ENCODE measurements around the gene CCDC63. TPM values are rescaled to one million over a fixed set of nuclear protein-coding genes. Genes with fewer than 3 reads are reported as not detected.

CCDC63 gene
- total RNA-seq, 2 donors from 2014 or later = 0.95 to 3.1 TPM

DNA sequence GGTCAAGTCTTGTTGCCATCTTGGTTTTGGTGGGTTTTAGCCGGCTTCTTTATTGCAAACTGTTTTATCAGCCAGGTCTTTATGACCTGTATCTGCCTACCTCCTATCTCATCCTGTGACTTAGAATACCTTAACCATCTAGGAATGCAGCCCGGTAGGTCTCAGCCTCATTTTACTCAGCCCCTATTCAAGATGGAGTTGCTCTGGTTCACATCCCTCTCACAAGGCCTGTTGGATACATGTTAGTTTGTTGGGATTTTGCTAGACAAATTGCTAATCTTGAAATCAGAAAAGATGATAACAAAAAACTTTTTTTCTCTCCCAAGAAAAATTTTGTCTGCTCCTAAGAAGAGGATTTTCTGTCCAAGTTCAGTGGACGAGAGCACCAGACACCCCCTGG lies 27.6 kb upstream of the CCDC63 start:
- H3K27ac Mint-ChIP-seq = no peak overlapping the region
- no peak overlapping the region for H3K4me3 Mint-ChIP-seq
- no peak for DNase-seq
- TF ChIP-seq CTCF (conservative IDR thresholded peaks at IDR 0.05) = no peak
- H3K4me3 ChIP-seq (ENCODE audit: low read length) = no peak overlapping the region
- H3K36me3 ChIP-seq (ENCODE audit: control insufficient read depth, insufficient read depth, low read length) = no peaks in the 10 kb centered on the region
- H3K27ac ChIP-seq (ENCODE audit: low read depth, low read length) = no peak overlapping the region
- WGBS, 2 experiments (ENCODE audit: insufficient coverage in 1 of 2, insufficient read length in 1 of 2) = 93 to 100% methylated on average over 1 to 3 of the region's 3 CpGs
- H3K4me1 Mint-ChIP-seq = no peaks in the 10 kb centered on the region
- H3K9me3 Mint-ChIP-seq = no peaks in the 10 kb centered on the region
- H3K27me3 Mint-ChIP-seq (ENCODE audit: insufficient read depth) = peaks cover 64% of the 10 kb centered on the region
- H3K27me3 ChIP-seq (ENCODE audit: control insufficient read depth, insufficient read depth, low read length, poor library complexity, severe bottlenecking) = peaks cover 40% of the 10 kb centered on the region
- H3K36me3 Mint-ChIP-seq (ENCODE audit: low read depth) = no peaks in the 10 kb centered on the region
- no peaks in the 10 kb centered on the region for H3K4me1 ChIP-seq (ENCODE audit: control insufficient read depth, insufficient read depth, low read length)
- no peaks in the 10 kb centered on the region for H3K9me3 ChIP-seq (ENCODE audit: control insufficient read depth, low read length)
- no peak overlapping the region for H3K9ac ChIP-seq (ENCODE audit: extremely low read depth, low read length, poor library complexity, severe bottlenecking)

DNA sequence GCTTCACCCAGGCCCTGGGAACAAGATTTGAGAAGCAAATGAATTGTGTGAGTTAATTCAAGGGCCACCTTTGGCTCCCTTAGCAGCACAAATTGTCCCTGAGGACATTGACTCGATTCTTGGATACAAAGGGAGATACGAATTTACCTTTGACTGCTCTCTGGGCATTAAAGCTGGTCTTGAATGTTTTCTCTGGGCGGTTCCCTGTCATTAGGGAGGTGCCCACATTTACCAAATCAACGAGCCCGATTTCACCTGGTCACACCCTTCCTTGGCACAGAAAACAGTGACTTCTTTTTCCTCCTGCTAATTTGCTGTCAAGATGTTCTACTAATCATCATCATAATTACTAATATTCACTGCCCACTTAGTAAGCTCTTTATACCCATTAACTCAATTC lies 27.1 kb upstream of the CCDC63 start:
- Mint-ChIP-seq H3K4me3 (no peak overlapping the region), H3K9me3 (no peaks in the 10 kb centered on the region), H3K36me3 (ENCODE audit: low read depth) (no peaks in the 10 kb centered on the region), H3K27me3 (ENCODE audit: insufficient read depth) (peaks cover 59% of the 10 kb centered on the region), H3K27ac (no peak overlapping the region), H3K4me1 (no peaks in the 10 kb centered on the region)
- DNase-seq = no peak
- no peak overlapping the region for H3K9ac ChIP-seq (ENCODE audit: extremely low read depth, low read length, poor library complexity, severe bottlenecking)
- no peaks in the 10 kb centered on the region for H3K4me1 ChIP-seq (ENCODE audit: control insufficient read depth, insufficient read depth, low read length)
- no peak overlapping the region for H3K4me3 ChIP-seq (ENCODE audit: low read length)
- WGBS, 2 experiments (ENCODE audit: insufficient coverage in 1 of 2, insufficient read length in 1 of 2) = 88 to 96% methylated on average over 5 of the region's 5 CpGs
- no peaks in the 10 kb centered on the region for H3K36me3 ChIP-seq (ENCODE audit: control insufficient read depth, insufficient read depth, low read length)
- no peak for TF ChIP-seq CTCF (conservative IDR thresholded peaks at IDR 0.05)
- no peak overlapping the region for H3K27ac ChIP-seq (ENCODE audit: low read depth, low read length)
- H3K27me3 ChIP-seq (ENCODE audit: control insufficient read depth, insufficient read depth, low read length, poor library complexity, severe bottlenecking) = peaks cover 40% of the 10 kb centered on the region
- no peaks in the 10 kb centered on the region for H3K9me3 ChIP-seq (ENCODE audit: control insufficient read depth, low read length)

DNA sequence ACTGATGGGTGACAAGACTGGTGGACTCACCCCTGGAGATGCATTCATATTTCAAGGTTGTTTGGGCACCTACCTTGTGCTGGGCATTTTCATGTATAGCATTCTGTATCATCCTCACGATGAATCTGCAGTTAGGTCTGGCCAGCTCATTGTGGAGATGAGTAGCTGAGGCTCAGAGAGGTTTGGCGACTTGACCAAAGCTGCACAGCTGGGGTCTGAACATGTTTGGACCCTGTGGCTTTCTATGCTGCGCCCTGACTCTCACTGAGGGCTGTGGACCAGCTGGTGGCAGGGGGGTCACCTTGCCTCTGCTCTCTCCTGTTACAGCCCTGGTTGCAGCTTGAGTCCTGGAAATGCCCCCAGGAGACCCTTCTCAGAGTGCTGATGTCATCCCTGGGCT lies 24.9 kb upstream of the CCDC63 start:
- no peak overlapping the region for H3K4me3 ChIP-seq (ENCODE audit: low read length)
- peaks cover 51% of the 10 kb centered on the region for H3K27me3 Mint-ChIP-seq (ENCODE audit: insufficient read depth)
- no peak for TF ChIP-seq CTCF (conservative IDR thresholded peaks at IDR 0.05)
- peaks cover 28% of the 10 kb centered on the region for H3K27me3 ChIP-seq (ENCODE audit: control insufficient read depth, insufficient read depth, low read length, poor library complexity, severe bottlenecking)
- H3K4me3 Mint-ChIP-seq = no peak overlapping the region
- H3K27ac ChIP-seq (ENCODE audit: low read depth, low read length) = no peak overlapping the region
- H3K27ac Mint-ChIP-seq = no peak overlapping the region
- WGBS, 2 experiments (ENCODE audit: insufficient coverage in 1 of 2, insufficient read length in 1 of 2) = 83 to 94% methylated on average over 3 of the region's 3 CpGs
- H3K4me1 ChIP-seq (ENCODE audit: control insufficient read depth, insufficient read depth, low read length) = no peaks in the 10 kb centered on the region
- H3K36me3 ChIP-seq (ENCODE audit: control insufficient read depth, insufficient read depth, low read length) = no peaks in the 10 kb centered on the region
- H3K4me1 Mint-ChIP-seq = no peaks in the 10 kb centered on the region
- no peaks in the 10 kb centered on the region for H3K9me3 Mint-ChIP-seq
- no peaks in the 10 kb centered on the region for H3K36me3 Mint-ChIP-seq (ENCODE audit: low read depth)
- H3K9me3 ChIP-seq (ENCODE audit: control insufficient read depth, low read length) = no peaks in the 10 kb centered on the region
- no peak for DNase-seq
- H3K9ac ChIP-seq (ENCODE audit: extremely low read depth, low read length, poor library complexity, severe bottlenecking) = no peak overlapping the region
